Prostate gland (tissue), 2 donors: ENCODE data around the gene RSRC1. TPM values are rescaled to one million over a fixed set of nuclear protein-coding genes. Genes with fewer than 3 reads are reported as not detected.

Experiments
- DNase-seq: peaks from one replicate; pipeline ENCODE4 v3.0.0-alpha.2; 2019; ENCODE audit warnings: low spot score
- H3K27ac ChIP-seq, 2 donors: fragments of 200-600 bp; sonication (generic); 2 replicates each; pipeline ENCODE4 v1.5.1; 2017 to 2019
- H3K27me3 ChIP-seq: fragments of 200-600 bp; sonication (generic); replicated peaks from 2 replicates; pipeline ENCODE4 v1.5.1; 2019; ENCODE audit not compliant: insufficient read depth
- H3K36me3 ChIP-seq, 2 donors: fragments of 200-600 bp; sonication (generic); 1 replicate in 1 of 2; 2 replicates in 1 of 2; pipeline versions ENCODE4 v1.5.1 to v1.8.1; 2017 to 2019
- H3K4me1 ChIP-seq: fragments of 200-600 bp; sonication (generic); replicated peaks from 2 replicates; pipeline ENCODE4 v1.5.1; 2019
- H3K4me3 ChIP-seq, 2 donors: fragments of 200-600 bp; sonication (generic); 2 replicates each; pipeline ENCODE4 v1.5.1; 2017 to 2019
- H3K9me3 ChIP-seq: fragments of 200-600 bp; sonication (generic); 2 replicates; pipeline ENCODE4 v1.5.1; 2017
- CTCF ChIP-seq, 4 experiments: fragments of 200-600 bp in 2 of 4; fragments of 450-650 bp in 2 of 4; sonication (generic) in 2 of 4; IDR thresholded peaks; 1 replicate in 3 of 4; 2 replicates in 1 of 4; pipeline ENCODE4 v1.5.1; 2016 to 2019; ENCODE audit warnings: antibody characterized with exemption in 4 of 4, mild to moderate bottlenecking in 2 of 4, moderate library complexity in 2 of 4
- POLR2A ChIP-seq: fragments of 450-650 bp; IDR thresholded peaks from one replicate; pipeline ENCODE4 v1.6.1; 2016; ENCODE audit warnings: antibody characterized with exemption, mild to moderate bottlenecking
- POLR2AphosphoS5 ChIP-seq: sonication (generic); formaldehyde crosslinking; IDR thresholded peaks from one replicate; pipeline ENCODE4 v1.6.1; 2017; ENCODE audit warnings: antibody characterized with exemption
- WGBS: methylation state at CpG from one replicate; pipeline ENCODE4 v1.1.5; 2018; 5-methylcytosine and 5-hydroxymethylcytosine counted together
- intact Hi-C: fragments of 100-400 bp; cut with DNase I; formaldehyde crosslinking; loops from one replicate; pipeline ENCODE4 v1.14.2; 2022
- total RNA-seq, 2 donors: library from RNA; depleted of rRNA; stranded (reverse); fragments of >200 nt; gene quantifications; one replicate each; pipeline ENCODE4 v1.1.0, GENCODE V29; 2016

The RSRC1 gene
- total RNA-seq, 2 donors from 2014 or later, result 36.5 to 50.7 TPM

DNA sequence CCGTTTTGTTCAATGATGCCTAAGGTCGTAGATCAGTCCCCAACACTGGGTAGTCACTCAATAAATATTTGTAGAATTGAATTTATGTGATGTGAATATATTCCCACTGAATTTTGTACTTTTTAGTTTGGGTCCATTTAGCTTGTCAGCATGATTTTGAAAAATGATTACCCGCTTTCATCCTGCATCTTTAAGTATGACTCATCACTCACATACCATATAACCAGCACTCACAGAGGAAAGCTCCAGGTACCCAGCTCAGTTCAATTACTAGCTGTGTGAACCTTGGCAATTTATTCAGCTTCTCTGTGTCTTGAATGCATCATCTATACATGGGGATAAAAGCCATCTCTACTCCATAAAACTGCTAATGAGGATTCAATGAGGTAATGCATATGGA lies 458.9 kb downstream of the RSRC1 start:
- no peaks in the 10 kb centered on the region for H3K9me3 ChIP-seq
- no peak overlapping the region for H3K27ac ChIP-seq
- 77% methylated on average over 3 of the region's 3 CpGs for WGBS
- no peaks in the 10 kb centered on the region for H3K27me3 ChIP-seq
- intact Hi-C loops, result no loop called here
- DNase-seq, result no peak
- no peaks in the 10 kb centered on the region for H3K4me1 ChIP-seq
- H3K36me3 ChIP-seq, result no peaks in the 10 kb centered on the region
- no peak for TF ChIP-seq CTCF (IDR thresholded peaks at IDR 0.05)
- no peak for TF ChIP-seq POLR2AphosphoS5
- no peak for TF ChIP-seq POLR2A
- no peak overlapping the region for H3K4me3 ChIP-seq

- DNase-seq, result no peak
- WGBS, result 38% methylated on average over 3 of the region's 3 CpGs
Measured at GRCh38 chr3:158569794-158570193, 459.9 kb downstream of the RSRC1 start.

GRCh38 chr3:158570999-158571702 lies 461.3 kb downstream of the RSRC1 start, which contains the start of gene MLF1:
Gene MLF1 (plus strand): TSS chr3:158571194. CDS start chr3:158571301, 107 bp downstream.
- intact Hi-C loops, result loop anchor here (5.0 kb wide), 1 partner anchor 71 kb away; the partner anchor contains the start of gene GFM1
- Histone ChIP-seq H3K9me3 (no peaks in the 10 kb centered on the region), H3K4me3 (peak within 1 kb of the TSS; percentile 43 to 46), H3K27me3 (no peaks in the 10 kb centered on the region), H3K4me1 (no peaks in the 10 kb centered on the region), H3K27ac (peak within 1 kb of the TSS in 1 of 2 donors; percentile 62), H3K36me3 (no peaks in the 10 kb centered on the region)
- WGBS, result under 1% methylated on average over 41 of the region's 51 CpGs
- TF ChIP-seq POLR2AphosphoS5 (peak; percentile 92), POLR2A (peak; percentile 78), CTCF (IDR thresholded peaks at IDR 0.05) (peak in 2 of 4 experiments; percentile 19 to 27)
- peak; percentile 92 for DNase-seq

More at GRCh38 chr3:158569794-158570193, 459.9 kb downstream of the RSRC1 start:
- H3K9me3 ChIP-seq, result no peaks in the 10 kb centered on the region
- no peaks in the 10 kb centered on the region for H3K36me3 ChIP-seq
- H3K4me3 ChIP-seq, result no peak overlapping the region
- intact Hi-C loops, result loop anchor here (5.0 kb wide), 1 partner anchor 73 kb away; the partner anchor contains the start of gene GFM1
- no peak overlapping the region for H3K27ac ChIP-seq
- TF ChIP-seq POLR2A (no peak), CTCF (IDR thresholded peaks at IDR 0.05) (no peak), POLR2AphosphoS5 (no peak)
- no peaks in the 10 kb centered on the region for H3K4me1 ChIP-seq
- no peaks in the 10 kb centered on the region for H3K27me3 ChIP-seq

DNA sequence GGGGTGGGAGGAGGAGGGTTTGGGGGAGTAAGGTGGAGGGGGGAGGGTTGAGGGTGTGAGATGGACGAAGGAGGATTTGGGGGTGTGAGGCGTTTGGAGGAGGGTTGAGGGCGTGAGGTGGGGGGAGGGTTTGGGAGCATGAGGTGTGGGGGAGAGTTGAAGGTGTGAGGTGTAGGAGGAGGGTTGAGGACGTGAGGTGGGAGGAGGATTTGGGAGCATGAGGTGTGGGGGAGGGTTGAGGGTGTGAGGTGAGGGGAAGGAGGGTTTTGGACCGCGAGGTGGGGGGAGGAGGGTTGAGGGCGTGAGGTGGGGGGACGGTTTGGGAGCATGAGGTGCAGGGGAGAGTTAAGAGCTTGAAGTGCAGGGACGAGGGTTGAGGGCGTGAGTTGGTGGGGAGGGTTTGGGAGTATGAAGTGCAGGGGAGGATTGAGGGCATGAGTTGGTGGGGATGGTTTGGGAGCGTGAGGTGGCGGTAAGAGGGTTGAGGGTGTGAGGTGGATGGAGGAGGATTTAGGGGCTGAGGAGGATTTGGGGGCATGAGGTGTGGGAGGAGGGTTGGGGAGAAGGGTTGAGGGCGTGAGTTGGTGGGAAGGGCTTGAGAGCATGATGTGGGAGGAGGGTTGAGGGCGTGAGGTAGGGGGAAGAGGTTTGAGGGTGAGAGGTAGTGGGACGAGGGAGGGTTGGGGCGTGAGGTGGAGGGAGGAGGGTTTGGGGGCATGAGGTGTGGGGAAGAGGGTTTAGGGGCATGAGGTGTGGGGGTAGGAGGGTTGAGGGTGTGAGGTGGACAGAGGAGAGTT lies 462.3 kb downstream of the RSRC1 start:
- H3K27me3 ChIP-seq, result no peaks in the 10 kb centered on the region
- no peaks in the 10 kb centered on the region for H3K9me3 ChIP-seq
- no peak overlapping the region for H3K27ac ChIP-seq
- H3K4me1 ChIP-seq, result no peaks in the 10 kb centered on the region
- H3K4me3 ChIP-seq, result no peak overlapping the region
- intact Hi-C loops, result loop anchor here (5.0 kb wide), 1 partner anchor 70 kb away; the partner anchor contains the start of gene GFM1
- 93% methylated on average over 16 of the region's 16 CpGs for WGBS
- DNase-seq, result no peak
- TF ChIP-seq POLR2AphosphoS5 (no peak), POLR2A (no peak), CTCF (IDR thresholded peaks at IDR 0.05) (no peak)
- no peaks in the 10 kb centered on the region for H3K36me3 ChIP-seq
